AG04450 (cell line): ENCODE measurements around the gene CRTC1. TPM values are rescaled to one million over a fixed set of nuclear protein-coding genes. Genes with fewer than 3 reads are reported as not detected.

Source experiments
- CTCF ChIA-PET: fragments of 300-600, 350-600 bp; formaldehyde crosslinking; extraction: SDS; loops from one replicate; lab custom pipeline; 2022; ENCODE audit warnings: antibody characterized with exemption, inconsistent platforms; lab: Charles Lee
- POLR2A ChIA-PET: fragments of 350-600 bp; formaldehyde crosslinking; extraction: SDS; loops from one replicate; lab custom pipeline; 2021; ENCODE audit warnings: antibody characterized with exemption, inconsistent platforms; lab: Yijun Ruan, JAX
- DNase-seq: peaks from one replicate; pipeline ENCODE4 v3.0.0-alpha.2; 2011; ENCODE audit warnings: low read depth, low spot score
- H3K27ac ChIP-seq: one replicate; pipeline ENCODE4 v1.5.1; 2012; ENCODE audit warnings: low read depth, low read length, control low read depth
- H3K27me3 ChIP-seq: one replicate; pipeline ENCODE4 v1.6.0; 2012; ENCODE audit warnings: low read length; ENCODE audit not compliant: control insufficient read depth, insufficient read depth
- H3K4me3 ChIP-seq: 2 replicates; pipeline ENCODE4 v1.5.1; 2011; ENCODE audit warnings: mild to moderate bottlenecking, low read depth, low read length, control low read depth
- H3K9me3 ChIP-seq: 2 replicates; pipeline ENCODE4 v1.5.1; 2012; ENCODE audit warnings: low read length; ENCODE audit not compliant: control insufficient read depth, insufficient read depth
- CTCF ChIP-seq: IDR thresholded peaks from 2 replicates; pipeline ENCODE4 v1.5.1; 2011; ENCODE audit warnings: low read depth, low read length, control low read depth, inconsistent platforms
- polyA plus RNA-seq: library from polyadenylated mRNA; depleted of rRNA; stranded (reverse); fragments of >200 nt; gene quantifications from 2 replicates; pipeline ENCODE4 v1.2.3, GENCODE V29; 2011

The CRTC1 gene
- polyA plus RNA-seq, 1 experiment, result 1.0 TPM

- Histone ChIP-seq H3K9me3 (no peaks in the 10 kb centered on the region; the same call in 1 of the 2 replicates), H3K27me3 (no peaks in the 10 kb centered on the region), H3K4me3 (no peak overlapping the region), H3K27ac (no peak overlapping the region)
- TF ChIP-seq CTCF, result no peak
- ChIA-PET CTCF (no interaction called here), POLR2A (interaction anchor here (0.5 kb wide), 1 partner anchor 145 kb away, joined by 3 read pairs; no protein-coding TSS in a partner anchor)
- DNase-seq, result no peak
Observed at GRCh38 chr19:18774107-18774506, 90.6 kb downstream of the CRTC1 start.

- Histone ChIP-seq H3K27me3 (no peaks in the 10 kb centered on the region), H3K4me3 (no peak overlapping the region), H3K27ac (no peak overlapping the region), H3K9me3 (no peaks in the 10 kb centered on the region; the same call in 1 of the 2 replicates)
- no peak for DNase-seq
- ChIA-PET CTCF (interaction anchor here (0.7 kb wide), 1 partner anchor 13 kb away, joined by 3 read pairs; no protein-coding TSS in a partner anchor), POLR2A (interaction anchor here (0.5 to 0.7 kb wide), 3 partner anchors 21 to 186 kb away, joined by 3 to 5 read pairs (median 4); partner anchors contain the start of gene REX1BD)
- TF ChIP-seq CTCF, result no peak
Observed at GRCh38 chr19:18774782-18775444, 91.4 kb downstream of the CRTC1 start.

- TF ChIP-seq CTCF, result no peak
- H3K27ac ChIP-seq, result no peak overlapping the region
- no peaks in the 10 kb centered on the region for H3K27me3 ChIP-seq
- POLR2A ChIA-PET, result interaction anchor here (0.5 to 0.7 kb wide), 3 partner anchors 20 to 187 kb away, joined by 3 to 5 read pairs (median 4); partner anchors contain the start of gene REX1BD
- no peak for DNase-seq
- no peak overlapping the region for H3K4me3 ChIP-seq
- CTCF ChIA-PET, result interaction anchor here (0.7 kb wide), 1 partner anchor 14 kb away, joined by 3 read pairs; no protein-coding TSS in a partner anchor
- H3K9me3 ChIP-seq, result no peaks in the 10 kb centered on the region; the same call in 1 of the 2 replicates
Observed at GRCh38 chr19:18775586-18776287, 92.3 kb downstream of the CRTC1 start.

- CTCF ChIA-PET, result no interaction called here
- POLR2A ChIA-PET, result no interaction called here
- no peak overlapping the region for H3K27ac ChIP-seq
- DNase-seq, result no peak
- no peak overlapping the region for H3K4me3 ChIP-seq
- H3K9me3 ChIP-seq, result no peaks in the 10 kb centered on the region; the same call in 1 of the 2 replicates
- H3K27me3 ChIP-seq, result no peaks in the 10 kb centered on the region
- TF ChIP-seq CTCF, result peak; percentile 68
Observed at GRCh38 chr19:18776288-18776594, 92.8 kb downstream of the CRTC1 start.

- no peak for TF ChIP-seq CTCF
- H3K27me3 ChIP-seq, result no peaks in the 10 kb centered on the region
- no peak for DNase-seq
- no peaks in the 10 kb centered on the region; the same call in 1 of the 2 replicates for H3K9me3 ChIP-seq
- CTCF ChIA-PET, result no interaction called here
- POLR2A ChIA-PET, result interaction anchor here (0.6 kb wide), 1 partner anchor 67 kb away, joined by 6 read pairs; no protein-coding TSS in a partner anchor
- no peak overlapping the region for H3K4me3 ChIP-seq
- H3K27ac ChIP-seq, result no peak overlapping the region
Observed at GRCh38 chr19:18776736-18777135, 93.3 kb downstream of the CRTC1 start.
